Fibroblast of peridontal ligament (primary cell): ENCODE data around the gene WNT3A.
"Not testable (repeated sequence)": the region's sequence is repeated elsewhere in the genome, so short reads cannot be mapped to it uniquely, and the experiment has no call there.

Experiments
- DNase-seq: peaks from one replicate; pipeline ENCODE4 v3.0.0-alpha.2; 2010; ENCODE audit errors: extremely low read depth

The WNT3A gene

GRCh38 chr1:228006786-228007048, at the start of gene WNT3A:
WNT3A (plus strand) TSS chr1:228006998; CDS start chr1:228007129, 131 bp downstream.
- no peak for DNase-seq

- no peak for DNase-seq
Observed at GRCh38 chr1:227958617-227959324, 48.0 kb upstream of the WNT3A start.

GRCh38 chr1:227959325-227959860, 47.4 kb upstream of the WNT3A start:
- no peak for DNase-seq

- no peak for DNase-seq
Observed at GRCh38 chr1:227961651-227962466, 44.9 kb upstream of the WNT3A start.

GRCh38 chr1:227966733-227967132, 40.1 kb upstream of the WNT3A start:
- DNase-seq, result peak; percentile 65

GRCh38 chr1:227967815-227968214, 39.0 kb upstream of the WNT3A start:
- not testable (repeated sequence) for DNase-seq

- DNase-seq, result not testable (repeated sequence)
Observed at GRCh38 chr1:227970076-227970995, 36.5 kb upstream of the WNT3A start.

GRCh38 chr1:227971216-227971615, 35.6 kb upstream of the WNT3A start:
- not testable (repeated sequence) for DNase-seq

- DNase-seq, result not testable (repeated sequence)
Observed at GRCh38 chr1:227971643-227972282, 35.0 kb upstream of the WNT3A start.

- not testable (repeated sequence) for DNase-seq
Observed at GRCh38 chr1:227972283-227972679, 34.5 kb upstream of the WNT3A start.

GRCh38 chr1:227972843-227973374, 33.9 kb upstream of the WNT3A start:
- DNase-seq, result not testable (repeated sequence)

- not testable (repeated sequence) for DNase-seq
Observed at GRCh38 chr1:227973724-227974288, 33.0 kb upstream of the WNT3A start.

GRCh38 chr1:227975583-227976283, 31.1 kb upstream of the WNT3A start:
- DNase-seq, result not testable (repeated sequence)

- no peak for DNase-seq
Observed at GRCh38 chr1:227987181-227987580, 19.6 kb upstream of the WNT3A start.

- DNase-seq, result no peak
Observed at GRCh38 chr1:227994632-227995300, 12.0 kb upstream of the WNT3A start.

- no peak for DNase-seq
Observed at GRCh38 chr1:227996187-227996950, 10.4 kb upstream of the WNT3A start.

- DNase-seq, result no peak
Observed at GRCh38 chr1:227998374-227999055, 8.3 kb upstream of the WNT3A start.
